ENCODE measurements around the gene ERMARD. TPM values are rescaled to one million over a fixed set of nuclear protein-coding genes. Genes with fewer than 3 reads are reported as not detected.
"Not testable (repeated sequence)": the region's sequence is repeated elsewhere in the genome, so short reads cannot be mapped to it uniquely, and the experiment has no call there.

ERMARD gene
- polyA plus RNA-seq, 3 donors, result 16.3 to 25.3 (median 16.5) TPM

- WGBS, 3 donors, result 90 to 96% (median 95%) methylated on average over 1 of the region's 1 CpG
These were observed 25.4 kb upstream of the ERMARD start for GRCh38 chr6:169726049-169726400.

GRCh38 chr6:169726963-169727362, 24.5 kb upstream of the ERMARD start:
- H3K27ac ChIP-seq (ENCODE audit: low read depth, low read length), result no peak overlapping the region

More at GRCh38 chr6:169726049-169726400, 25.4 kb upstream of the ERMARD start:
- no peak overlapping the region for H3K27ac ChIP-seq (ENCODE audit: low read depth, low read length)

DNA sequence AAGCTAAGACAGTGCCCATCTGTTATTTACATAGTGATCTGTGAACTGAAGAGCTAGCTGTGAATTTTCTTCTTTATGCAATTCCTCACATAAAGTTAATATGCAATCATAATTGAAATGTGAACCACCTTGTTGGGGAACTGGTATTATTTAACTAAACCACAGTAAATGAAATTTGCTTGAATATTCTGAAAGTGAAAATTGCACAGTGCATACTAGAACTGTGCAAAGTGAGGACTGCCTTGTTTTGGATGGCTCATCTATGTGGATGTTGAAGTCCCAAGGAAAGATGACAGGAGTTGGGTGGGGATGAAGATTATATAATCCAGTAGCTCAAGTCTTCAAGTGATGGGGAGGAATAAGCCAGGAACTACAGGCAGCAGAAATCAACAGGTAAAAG, 21.5 kb upstream of the ERMARD start:
- no peak overlapping the region for H3K27ac ChIP-seq (ENCODE audit: low read depth, low read length)

GRCh38 chr6:169738204-169738975, 13.0 kb upstream of the ERMARD start:
- no peak overlapping the region for H3K27ac ChIP-seq (ENCODE audit: low read depth, low read length)
- WGBS, 3 donors, result 58 to 82% (median 61%) methylated on average over 9 of the region's 9 CpGs

- WGBS, 3 donors, result 67 to 82% (median 72%) methylated on average over 2 of the region's 2 CpGs
- no peak overlapping the region for H3K27ac ChIP-seq (ENCODE audit: low read depth, low read length)
These were observed 12.4 kb upstream of the ERMARD start for GRCh38 chr6:169738976-169739529.

DNA sequence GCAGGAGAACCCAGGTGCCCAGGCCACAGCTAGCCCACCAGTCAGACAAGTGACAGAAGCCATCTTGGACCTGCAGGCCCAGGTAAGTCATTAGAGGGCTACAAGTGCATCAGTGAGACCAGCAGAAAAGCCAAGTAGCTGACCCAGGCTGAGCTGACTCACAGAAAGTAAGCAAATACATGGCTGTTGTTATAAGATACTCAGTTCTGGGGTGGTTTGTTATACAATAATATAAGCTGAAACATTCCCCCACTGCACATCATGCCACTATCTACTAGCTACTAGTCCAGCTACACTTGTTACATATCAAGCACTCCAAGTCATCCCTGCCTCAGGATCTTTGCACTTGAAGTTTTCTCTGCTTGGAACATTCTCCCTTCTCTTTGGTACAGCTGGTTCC, 10.1 kb upstream of the ERMARD start:
- H3K27ac ChIP-seq (ENCODE audit: low read depth, low read length), result no peak overlapping the region

DNA sequence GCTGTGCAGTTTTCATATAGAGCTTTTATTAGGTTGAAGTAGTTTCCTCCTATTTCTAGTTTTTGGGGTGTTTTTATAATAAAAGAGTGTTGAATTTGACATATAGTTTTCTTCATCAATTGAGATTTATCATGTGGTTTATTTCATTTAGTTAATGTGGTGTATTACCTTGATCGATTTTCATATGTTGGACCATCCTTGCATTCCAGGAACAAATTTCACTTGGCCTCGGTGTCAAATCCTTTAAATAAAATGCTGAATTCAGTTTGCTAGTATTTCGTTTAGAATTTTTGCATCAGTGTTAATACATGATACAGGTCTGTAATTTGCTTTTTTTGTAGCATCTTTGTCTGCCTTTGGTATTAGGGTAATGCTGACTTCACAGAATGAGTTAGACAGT, 6.0 kb upstream of the ERMARD start:
- H3K27ac ChIP-seq (ENCODE audit: low read depth, low read length), result no peak overlapping the region
- 83 to 87% (median 85%) methylated on average over 3 of the region's 3 CpGs for WGBS, 3 donors

DNA sequence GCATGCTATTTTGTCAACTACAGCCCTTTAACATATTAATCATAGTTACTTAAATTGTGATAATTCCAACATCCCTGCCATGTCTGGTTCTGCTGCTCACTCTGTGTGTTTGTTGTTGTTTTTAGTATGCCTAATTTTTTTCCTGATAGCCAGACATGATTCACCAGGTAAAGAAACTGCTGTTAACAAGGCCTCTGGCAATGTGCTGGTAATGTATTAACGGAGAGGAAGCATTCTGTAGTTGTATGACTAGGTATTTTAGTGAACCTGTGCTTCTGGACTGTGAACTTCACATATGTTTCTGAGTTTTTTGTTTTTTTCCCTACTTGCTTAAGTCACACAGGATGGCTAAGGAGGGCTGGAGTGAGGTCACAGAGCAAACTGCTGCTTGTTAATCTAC, 4.9 kb upstream of the ERMARD start:
- no peak overlapping the region for H3K27ac ChIP-seq (ENCODE audit: low read depth, low read length)
- 95 to 97% (median 95%) methylated on average over 1 of the region's 1 CpG for WGBS, 3 donors

DNA sequence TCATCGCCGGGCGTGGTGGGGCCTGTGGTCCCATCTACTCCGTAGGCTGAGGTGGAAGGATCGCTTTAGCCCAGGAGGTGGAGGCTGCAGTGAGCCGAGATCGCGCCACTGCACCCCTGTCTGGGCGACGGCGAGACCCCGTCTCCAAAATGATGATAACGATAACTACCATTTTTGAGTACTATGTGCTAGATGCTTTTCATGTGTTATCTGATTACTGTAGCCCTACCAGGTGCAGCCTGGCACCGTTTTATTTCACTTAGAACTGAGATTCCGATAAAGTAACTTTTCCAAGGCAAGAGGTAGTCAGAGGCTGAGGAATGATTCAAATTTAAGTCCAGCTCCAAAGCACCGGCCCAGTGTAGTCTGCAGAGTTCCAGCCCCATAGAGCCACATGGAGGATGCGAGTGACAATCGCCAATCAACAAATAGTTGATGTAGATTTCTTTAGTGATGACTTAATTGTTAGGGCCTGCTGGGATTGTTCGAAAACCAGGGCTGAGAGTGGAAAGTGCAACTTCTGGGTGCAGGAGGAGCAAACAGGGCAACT, 727 bp downstream of the ERMARD start:
- H3K27ac ChIP-seq (ENCODE audit: low read depth, low read length), result peak overlapping the region; percentile 66
- WGBS, 3 donors, result 3 to 10% (median 9%) methylated on average over 19 of the region's 19 CpGs

GRCh38 chr6:169755162-169755561, 3.7 kb downstream of the ERMARD start:
- no peak overlapping the region for H3K27ac ChIP-seq (ENCODE audit: low read depth, low read length)
- 81 to 93% (median 90%) methylated on average over 6 of the region's 6 CpGs for WGBS, 3 donors

DNA sequence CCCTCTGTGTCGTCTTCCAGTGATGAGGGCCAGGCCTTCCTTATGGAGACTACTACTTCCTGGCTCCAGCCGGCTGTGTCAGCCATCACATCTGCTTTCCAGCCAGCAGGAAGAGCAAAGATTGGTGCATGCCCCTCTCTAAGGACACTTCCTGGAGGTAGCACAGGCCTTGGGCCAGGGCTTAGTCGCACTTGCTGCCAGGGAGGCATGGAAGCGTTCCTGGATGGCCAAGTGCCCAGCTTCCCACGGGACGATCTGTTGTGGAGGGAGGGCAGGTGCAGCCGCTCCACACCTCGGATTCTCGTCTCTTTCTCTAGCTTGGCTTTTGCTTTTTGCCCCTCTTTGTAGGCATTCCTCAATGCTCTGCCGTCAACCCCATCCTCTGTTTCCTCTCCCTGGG, 11.9 kb downstream of the ERMARD start:
- no peak overlapping the region for H3K27ac ChIP-seq (ENCODE audit: low read depth, low read length)
- 61 to 76% (median 71%) methylated on average over 10 of the region's 10 CpGs for WGBS, 3 donors

GRCh38 chr6:169763881-169764280, 12.5 kb downstream of the ERMARD start:
- WGBS, 3 donors, result 81 to 82% (median 81%) methylated on average over 10 of the region's 10 CpGs
- no peak overlapping the region for H3K27ac ChIP-seq (ENCODE audit: low read depth, low read length)

- not testable (repeated sequence) for H3K27ac ChIP-seq (ENCODE audit: low read depth, low read length)
- 67 to 89% (median 68%) methylated on average over 5 to 10 of the region's 10 CpGs for WGBS, 3 donors
These were observed 14.4 kb downstream of the ERMARD start for GRCh38 chr6:169765789-169766188.

DNA sequence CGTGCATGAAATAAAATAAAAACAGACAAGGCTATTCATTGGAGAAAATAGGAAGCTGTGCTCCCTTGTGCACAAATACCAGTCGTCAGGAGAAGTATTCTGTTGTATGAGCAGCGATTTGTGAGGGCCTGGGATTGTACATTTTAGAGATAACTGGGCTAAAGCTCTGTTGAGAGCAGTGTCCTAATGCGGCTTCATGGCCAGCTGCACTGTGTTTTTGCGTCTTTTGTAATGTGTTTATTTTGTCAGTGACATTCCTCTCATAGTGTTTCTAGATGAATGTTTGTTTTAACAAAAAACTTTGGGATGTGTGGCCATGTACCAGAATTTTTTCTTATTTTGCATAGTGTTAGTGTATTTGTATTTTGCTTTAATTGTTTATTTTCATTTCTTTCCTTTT, 14.8 kb downstream of the ERMARD start:
- H3K27ac ChIP-seq (ENCODE audit: low read depth, low read length), result no peak overlapping the region
- WGBS, 3 donors, result 89 to 94% (median 91%) methylated on average over 5 of the region's 5 CpGs

GRCh38 chr6:169766921-169767736, 15.7 kb downstream of the ERMARD start:
- no peak overlapping the region for H3K27ac ChIP-seq (ENCODE audit: low read depth, low read length)
- WGBS, 3 donors, result 94 to 97% (median 96%) methylated on average over 13 of the region's 13 CpGs

DNA sequence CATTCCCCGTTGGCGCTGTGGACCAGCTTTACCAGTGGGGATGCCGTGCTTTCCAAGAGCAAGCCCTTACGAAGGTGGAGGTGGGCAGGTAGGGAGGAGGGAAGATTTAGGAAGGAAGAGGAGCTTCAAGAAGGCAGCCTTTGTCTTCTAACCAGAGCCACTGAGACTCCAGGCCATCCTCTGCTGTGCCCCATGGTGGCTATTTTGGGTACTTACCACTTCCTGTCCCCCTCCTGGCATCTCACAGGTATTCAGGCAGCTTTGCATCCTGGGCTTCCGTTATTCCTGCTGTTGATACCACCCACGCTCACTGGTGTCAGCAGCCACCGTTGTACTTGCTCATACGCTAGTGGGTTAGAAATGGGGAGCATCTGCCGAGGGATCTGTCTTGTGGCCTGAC, 22.9 kb downstream of the ERMARD start:
- 89 to 94% (median 93%) methylated on average over 9 of the region's 9 CpGs for WGBS, 3 donors
- no peak overlapping the region for H3K27ac ChIP-seq (ENCODE audit: low read depth, low read length)

DNA sequence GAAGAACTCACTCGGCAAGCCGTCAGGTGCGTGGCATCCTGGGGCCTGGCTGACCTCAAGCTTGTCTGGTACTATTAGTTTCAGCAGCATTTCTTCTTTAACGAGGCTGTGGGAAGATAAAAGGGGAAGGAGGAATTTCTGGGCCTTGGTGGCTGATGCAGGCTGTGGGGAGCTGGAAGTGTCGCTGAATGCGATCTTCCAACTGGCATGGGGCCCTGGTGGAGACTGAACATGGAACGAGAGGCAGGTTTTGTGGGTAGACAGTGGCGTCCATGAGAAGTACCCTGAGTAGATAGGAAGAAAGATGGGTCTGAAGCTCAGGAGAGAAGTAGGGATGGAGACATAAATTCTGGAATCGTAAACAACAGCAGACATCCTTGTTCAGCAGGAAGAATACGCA, 23.9 kb downstream of the ERMARD start:
- WGBS, 3 donors, result 82 to 91% (median 88%) methylated on average over 10 of the region's 10 CpGs
- no peak overlapping the region for H3K27ac ChIP-seq (ENCODE audit: low read depth, low read length)

GRCh38 chr6:169776379-169776778, 25.0 kb downstream of the ERMARD start:
- 90 to 95% (median 95%) methylated on average over 13 of the region's 13 CpGs for WGBS, 3 donors
- H3K27ac ChIP-seq (ENCODE audit: low read depth, low read length), result no peak overlapping the region

DNA sequence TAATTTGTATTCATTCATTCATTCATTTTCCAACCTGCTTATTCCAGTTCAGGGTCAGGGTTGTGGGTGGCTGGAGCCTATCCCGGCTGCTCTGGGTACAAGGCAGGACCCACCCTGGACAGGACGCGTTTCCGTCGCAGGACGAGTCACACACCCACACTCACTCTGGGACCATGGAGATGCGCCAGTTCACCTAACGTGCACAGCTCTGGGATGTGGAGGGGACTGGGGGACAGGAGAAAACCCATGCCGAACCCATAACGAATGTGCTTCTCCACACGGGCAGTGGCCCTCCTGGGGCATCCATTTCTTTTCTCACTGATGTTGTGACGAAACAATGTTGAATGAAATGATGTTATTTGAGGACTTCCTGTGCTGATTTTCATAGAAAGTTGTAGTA, 26.5 kb downstream of the ERMARD start:
- no peak overlapping the region for H3K27ac ChIP-seq (ENCODE audit: low read depth, low read length)
- WGBS, 3 donors, result 93 to 94% (median 93%) methylated on average over 12 of the region's 12 CpGs

All from adipose tissue (tissue), 3 donors.